GM23338 (cell line): Measurements from ENCODE around the gene MTCL3.

Experiments used
- ATAC-seq: fragments of 200-7000 bp; cut with Tn5 transposase; 3 replicates; pipeline ENCODE4 v1.9.1; 2020
- DNase-seq: peaks from one replicate; pipeline ENCODE4 v3.0.0-alpha.2; 2015; ENCODE audit warnings: low spot score
- H2AFZ ChIP-seq: fragments of 200-600 bp; sonication (generic); 2 replicates; pipeline ENCODE4 v1.8.0; 2016; ENCODE audit warnings: antibody characterized with exemption, mild to moderate bottlenecking, moderate library complexity
- H3F3A ChIP-seq: fragments of 200-600 bp; sonication (generic); replicated peaks from 2 replicates; pipeline ENCODE4 v1.8.0; 2017; ENCODE audit warnings: antibody characterized with exemption, mixed run types, low read depth
- H3K27ac ChIP-seq: fragments of 200-600 bp; sonication (generic); 2 replicates; pipeline ENCODE4 v1.6.1; 2016; ENCODE audit warnings: low read depth
- H3K27me3 ChIP-seq: fragments of 200-600 bp; sonication (generic); 2 replicates; pipeline ENCODE4 v1.8.0; 2016; ENCODE audit warnings: mild to moderate bottlenecking, mixed run types, moderate library complexity; ENCODE audit not compliant: insufficient read depth
- H3K36me3 ChIP-seq: fragments of 200-600 bp; sonication (generic); 2 replicates; pipeline ENCODE4 v1.8.0; 2016; ENCODE audit warnings: mild to moderate bottlenecking; ENCODE audit not compliant: insufficient read depth
- H3K4me1 ChIP-seq: fragments of 200-600 bp; sonication (generic); 2 replicates; pipeline ENCODE4 v1.8.0; 2016; ENCODE audit warnings: mild to moderate bottlenecking, moderate library complexity; ENCODE audit not compliant: insufficient read depth
- H3K4me2 ChIP-seq: fragments of 200-600 bp; sonication (generic); 2 replicates; pipeline ENCODE4 v1.7.1; 2017; ENCODE audit warnings: mixed run types
- H3K4me3 ChIP-seq: fragments of 200-600 bp; sonication (generic); 2 replicates; pipeline ENCODE4 v1.6.1; 2016; ENCODE audit warnings: mixed run types
- H3K79me2 ChIP-seq: fragments of 200-600 bp; sonication (generic); replicated peaks from 2 replicates; pipeline ENCODE4 v1.8.0; 2017; ENCODE audit warnings: mild to moderate bottlenecking; ENCODE audit not compliant: insufficient read depth
- H3K9me2 ChIP-seq: fragments of 200-600 bp; sonication (generic); 2 replicates; pipeline ENCODE4 v1.8.0; 2017; ENCODE audit not compliant: insufficient read depth
- H4K20me1 ChIP-seq: fragments of 200-600 bp; sonication (generic); replicated peaks from 2 replicates; pipeline ENCODE4 v1.8.0; 2017; ENCODE audit warnings: mild to moderate bottlenecking; ENCODE audit not compliant: insufficient read depth
- H3K27ac Mint-ChIP-seq: 2 replicates; pipeline ENCODE4 v1.8.0; 2020; ENCODE audit warnings: inconsistent platforms, mild to moderate bottlenecking, moderate library complexity, mixed read lengths
- H3K27me3 Mint-ChIP-seq: 3 replicates; pipeline ENCODE4 v1.8.0; 2022; ENCODE audit warnings: low read depth, mild to moderate bottlenecking, moderate library complexity, mixed read lengths, inconsistent platforms; ENCODE audit not compliant: insufficient read depth, poor library complexity
- H3K36me3 Mint-ChIP-seq: 3 replicates; pipeline ENCODE4 v1.8.0; 2021; ENCODE audit warnings: low read depth, mild to moderate bottlenecking, inconsistent platforms, moderate library complexity, mixed read lengths
- H3K4me1 Mint-ChIP-seq: 3 replicates; pipeline ENCODE4 v1.8.0; 2020; ENCODE audit warnings: mild to moderate bottlenecking, inconsistent platforms, mixed read lengths
- H3K4me3 Mint-ChIP-seq: 3 replicates; pipeline ENCODE4 v1.8.0; 2021; ENCODE audit warnings: moderate library complexity, mild to moderate bottlenecking, inconsistent platforms, mixed read lengths
- H3K9me3 Mint-ChIP-seq: 3 replicates; pipeline ENCODE4 v1.8.0; 2020; ENCODE audit warnings: moderate library complexity, mild to moderate bottlenecking, inconsistent platforms, mixed read lengths
- CTCF ChIP-seq, 2 experiments: fragments of 200-600 bp in 1 of 2; sonication (generic) in 1 of 2; conservative IDR thresholded peaks; 2 replicates each; pipeline versions ENCODE4 v1.5.1 to v1.6.1; 2016 to 2017; ENCODE audit warnings: antibody characterized with exemption in 2 of 2, low read depth in 2 of 2, mild to moderate bottlenecking in 2 of 2, moderate library complexity in 1 of 2
- ETS1 ChIP-seq: IDR thresholded peaks from 2 replicates; pipeline ENCODE4 v1.6.1; 2016; ENCODE audit warnings: antibody characterized with exemption
- EZH2 ChIP-seq: fragments of 200-600 bp; sonication (generic); IDR thresholded peaks from one replicate; pipeline ENCODE4 v1.8.0; 2017; ENCODE audit warnings: antibody characterized with exemption, mild to moderate bottlenecking, low read depth; ENCODE audit not compliant: unreplicated experiment
- JUNB ChIP-seq: IDR thresholded peaks from one replicate; pipeline ENCODE4 v1.6.1; 2016; ENCODE audit warnings: antibody characterized with exemption; ENCODE audit not compliant: unreplicated experiment
- NANOG ChIP-seq: IDR thresholded peaks from 2 replicates; pipeline ENCODE4 v1.6.1; 2016; ENCODE audit warnings: antibody characterized with exemption, borderline replicate concordance
- STAT1 ChIP-seq: IDR thresholded peaks from one replicate; pipeline ENCODE4 v1.6.1; 2016; ENCODE audit warnings: antibody characterized with exemption; ENCODE audit not compliant: unreplicated experiment
- ZNF331 ChIP-seq: fragments of 250-450 bp; sonication (Bioruptor Pico); IDR thresholded peaks from 2 replicates; pipeline ENCODE4 v1.5.0; 2020; ENCODE audit warnings: low read depth, mild to moderate bottlenecking, moderate library complexity
- ZNF462 ChIP-seq: fragments of 250-450 bp; sonication (Bioruptor Pico); IDR thresholded peaks from 2 replicates; pipeline ENCODE4 v1.5.0; 2020; ENCODE audit warnings: mild to moderate bottlenecking, moderate library complexity

Gene MTCL3

DNA sequence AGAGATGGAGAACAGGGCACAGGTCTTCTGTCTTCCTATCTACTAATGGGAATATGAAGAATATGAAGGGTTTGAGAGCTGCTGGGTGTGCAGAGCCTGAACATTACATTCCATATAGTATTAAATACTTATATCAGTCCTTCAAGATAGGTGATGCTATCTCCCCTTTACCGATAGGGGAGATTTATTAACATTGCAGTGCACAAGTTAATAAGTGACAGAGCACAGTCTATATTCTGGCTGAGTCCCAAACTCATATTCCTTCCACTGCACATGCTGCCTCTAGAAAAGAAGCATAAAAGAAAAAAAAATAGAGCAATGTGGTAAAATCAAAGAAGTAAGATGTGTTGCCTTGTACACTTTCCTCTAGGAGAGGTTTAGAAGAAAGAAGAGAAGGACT, 41.5 kb downstream of the MTCL3 start (continued):
- no peak for TF ChIP-seq ZNF462 (CRISPR knock-in tag)
- TF ChIP-seq JUNB, result no peak
- no peak for TF ChIP-seq NANOG
- TF ChIP-seq EZH2, result no peak
- no peak for TF ChIP-seq ETS1
- TF ChIP-seq STAT1, result no peak

DNA sequence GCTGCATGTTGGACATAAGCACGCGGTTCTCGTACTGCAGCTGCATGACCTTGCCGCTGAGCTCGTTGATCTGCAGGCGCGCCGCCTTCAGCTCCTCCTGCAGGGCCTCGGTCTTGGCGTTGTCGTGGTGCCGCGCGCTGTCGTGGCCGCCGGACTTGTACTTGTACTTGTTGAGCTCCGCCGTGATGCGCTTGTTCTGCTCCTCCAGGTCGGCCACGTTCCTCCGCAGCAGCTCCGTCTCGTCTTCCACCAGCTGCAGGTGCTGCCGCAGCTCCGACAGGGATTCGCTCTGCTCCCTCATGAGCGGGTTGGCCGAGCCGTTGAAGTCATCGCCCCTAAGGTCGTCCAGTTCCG, 43.3 kb downstream of the MTCL3 start:
- H3K4me1 ChIP-seq, result no peaks in the 10 kb centered on the region
- H3K9me2 ChIP-seq, result no peaks in the 10 kb centered on the region
- peaks cover 54% of the 10 kb centered on the region for H3K36me3 Mint-ChIP-seq
- no peaks in the 10 kb centered on the region for H3K27me3 ChIP-seq
- no peak overlapping the region for H2AFZ ChIP-seq
- peaks cover 2% of the 10 kb centered on the region for H3K27me3 Mint-ChIP-seq
- H3K4me2 ChIP-seq, result no peak overlapping the region
- H3F3A ChIP-seq, result no peaks in the 10 kb centered on the region
- no peaks in the 10 kb centered on the region for H3K79me2 ChIP-seq
- H3K36me3 ChIP-seq, result peaks cover 6% of the 10 kb centered on the region
- peaks cover 9% of the 10 kb centered on the region for H3K4me1 Mint-ChIP-seq
- no peak overlapping the region for H3K4me3 ChIP-seq
- ATAC-seq (no peak), DNase-seq (no peak)
- H3K4me3 Mint-ChIP-seq, result no peak overlapping the region
- H3K27ac Mint-ChIP-seq, result 0 out of 2 replicates have a peak overlapping the region, but pooled peaks have one; percentile 2
- 0 out of 2 replicates have a peak overlapping the region, but pooled peaks have one; percentile 2 for H3K27ac ChIP-seq
- no peaks in the 10 kb centered on the region; the same call in 2 of the 3 replicates for H3K9me3 Mint-ChIP-seq
- H4K20me1 ChIP-seq, result no peaks in the 10 kb centered on the region
- TF ChIP-seq ZNF331 (CRISPR knock-in tag) (no peak), NANOG (no peak), CTCF (conservative IDR thresholded peaks at IDR 0.05; ENCODE audit: low read depth in 2 of 2) (no peak), ETS1 (no peak)
